HCT116 (cell line): ENCODE measurements around the gene IL1B. TPM values are rescaled to one million over a fixed set of nuclear protein-coding genes. Genes with fewer than 3 reads are reported as not detected.

ENCODE experiments used
- ATAC-seq: fragments of 200-7000 bp; cut with Tn5 transposase; 2 replicates; pipeline ENCODE4 v1.9.1; 2020; ENCODE audit warnings: mild to moderate bottlenecking, moderate library complexity
- BruUV-seq: library from RNA; stranded (reverse); fragments of 400-500 nt; replicated peaks from 2 replicates; lab custom pipeline; 2021; lab: Mats Ljungman, UMichigan
- CTCF ChIA-PET: fragments of 300-600 bp; sonication (Branson Sonifier 250); formaldehyde crosslinking; loops from one replicate; lab custom pipeline; 2021; ENCODE audit warnings: antibody characterized with exemption; lab: Charles Lee
- POLR2A ChIA-PET: fragments of 300-600, 350-600 bp; sonication (Branson Sonifier 250); formaldehyde crosslinking; loops from one replicate; lab custom pipeline; 2021; ENCODE audit warnings: antibody characterized with exemption; lab: Charles Lee
- RAD21 ChIA-PET, 2 experiments: fragments of 300-600 bp; sonication (Branson Sonifier 250); formaldehyde crosslinking; loops; one replicate each; lab custom pipeline; 2023; ENCODE audit warnings: low total read pairs in 2 of 2; ENCODE audit not compliant: uncharacterized antibody in 2 of 2, unreplicated experiment in 2 of 2, low non-redundant PET in 1 of 2; lab: Charles Lee
- DNase-seq: peaks from one replicate; pipeline ENCODE4 v3.0.0-alpha.2; 2010; ENCODE audit warnings: low read depth, low spot score
- H2AFZ ChIP-seq: fragments of 200-600 bp; shearing (Covaris generic), sonication (generic); 2 replicates; pipeline ENCODE4 v1.6.1; 2017; ENCODE audit warnings: low read depth, mixed run types, mixed read lengths, antibody characterized with exemption, low read length; ENCODE audit not compliant: poor library complexity, severe bottlenecking
- H3K27ac ChIP-seq: 2 replicates; pipeline ENCODE4 v1.5.1; 2012; ENCODE audit warnings: low read depth, low read length
- H3K27me3 ChIP-seq: fragments of 200-600 bp; sonication (generic); 2 replicates; pipeline ENCODE4 v1.6.1; 2016; ENCODE audit warnings: mixed run types, low read length, mixed read lengths; ENCODE audit not compliant: insufficient read depth
- H3K36me3 ChIP-seq, 2 experiments: fragments of 200-500 bp in 1 of 2; fragments of 200-600 bp in 1 of 2; sonication (Bioruptor generic) in 1 of 2; sonication (generic) in 1 of 2; 2 replicates each; pipeline versions ENCODE4 v1.5.1 to v1.6.1; 2014 to 2016; ENCODE audit warnings: low read length in 2 of 2, inconsistent platforms in 1 of 2, mixed read lengths in 1 of 2, mixed run types in 1 of 2; ENCODE audit not compliant: insufficient read depth in 2 of 2, control insufficient read depth in 1 of 2
- H3K4me1 ChIP-seq, 2 experiments: fragments of 200-600 bp in 1 of 2; sonication (generic) in 1 of 2; 2 replicates each; pipeline versions ENCODE4 v1.5.1 to v1.6.1; 2012 to 2017; ENCODE audit warnings: low read length in 2 of 2, inconsistent platforms in 1 of 2, mild to moderate bottlenecking in 1 of 2, mixed read lengths in 1 of 2, mixed run types in 1 of 2, moderate library complexity in 1 of 2; ENCODE audit not compliant: insufficient read depth in 2 of 2, control insufficient read depth in 1 of 2
- H3K4me2 ChIP-seq: fragments of 200-600 bp; sonication (generic); 2 replicates; pipeline ENCODE4 v1.6.1; 2017; ENCODE audit warnings: mixed run types, low read length, mixed read lengths
- H3K4me3 ChIP-seq, 2 experiments: fragments of 200-600 bp in 1 of 2; sonication (generic) in 1 of 2; replicated peaks in 1 of 2; 2 replicates each; pipeline ENCODE4 v1.5.1; 2011 to 2016; ENCODE audit warnings: low read length in 2 of 2, control low read depth in 1 of 2, low read depth in 1 of 2, mild to moderate bottlenecking in 1 of 2, mixed read lengths in 1 of 2, mixed run types in 1 of 2
- H3K79me2 ChIP-seq: fragments of 200-600 bp; sonication (generic); 2 replicates; pipeline ENCODE4 v1.6.1; 2017; ENCODE audit warnings: mild to moderate bottlenecking, mixed run types, low read length, moderate library complexity, mixed read lengths; ENCODE audit not compliant: insufficient read depth
- H3K9ac ChIP-seq: fragments of 200-600 bp; sonication (generic); 2 replicates; pipeline ENCODE4 v1.6.1; 2016; ENCODE audit warnings: low read length, mixed read lengths
- H3K9me2 ChIP-seq: fragments of 200-600 bp; sonication (generic), shearing (Covaris generic); 2 replicates; pipeline ENCODE4 v1.6.1; 2017; ENCODE audit warnings: mixed run types, mild to moderate bottlenecking, moderate library complexity; ENCODE audit not compliant: insufficient read depth
- H3K9me3 ChIP-seq, 2 experiments: fragments of 200-500 bp in 1 of 2; fragments of 200-600 bp in 1 of 2; sonication (Bioruptor generic) in 1 of 2; sonication (generic) in 1 of 2; 2 replicates each; pipeline ENCODE4 v1.6.1; 2014 to 2017; ENCODE audit warnings: low read length in 2 of 2, mixed read lengths in 2 of 2, inconsistent platforms in 1 of 2, low read depth in 1 of 2, mild to moderate bottlenecking in 1 of 2, mixed run types in 1 of 2, moderate library complexity in 1 of 2; ENCODE audit not compliant: control insufficient read depth in 1 of 2, insufficient read depth in 1 of 2
- H4K20me1 ChIP-seq: fragments of 200-600 bp; sonication (generic), shearing (Covaris generic); 2 replicates; pipeline ENCODE4 v1.6.1; 2017; ENCODE audit warnings: mixed run types, mild to moderate bottlenecking, moderate library complexity; ENCODE audit not compliant: insufficient read depth
- ATF3 ChIP-seq: IDR thresholded peaks from 2 replicates; pipeline ENCODE4 v1.6.1; 2012
- CBX3 ChIP-seq: IDR thresholded peaks from 2 replicates; pipeline ENCODE4 v1.6.1; 2012; ENCODE audit warnings: low read depth
- CEBPB ChIP-seq: IDR thresholded peaks from 2 replicates; pipeline ENCODE4 v1.6.1; 2012; ENCODE audit warnings: low read depth
- CTCF ChIP-seq, 3 experiments: fragments of 200-600 bp in 1 of 3; sonication (generic) in 1 of 3; IDR thresholded peaks in 2 of 3; conservative IDR thresholded peaks in 1 of 3; 2 replicates each; pipeline ENCODE4 v1.5.1; 2012 to 2017; ENCODE audit warnings: low read depth in 2 of 3, low read length in 2 of 3, antibody characterized with exemption in 1 of 3, borderline replicate concordance in 1 of 3, control low read depth in 1 of 3, mild to moderate bottlenecking in 1 of 3, mixed read lengths in 1 of 3, mixed run types in 1 of 3, moderate library complexity in 1 of 3; ENCODE audit not compliant: insufficient read depth in 1 of 3
- EGR1 ChIP-seq: IDR thresholded peaks from 2 replicates; pipeline ENCODE4 v1.6.1; 2012; ENCODE audit warnings: low read depth
- ELF1 ChIP-seq: IDR thresholded peaks from 2 replicates; pipeline ENCODE4 v1.6.1; 2012; ENCODE audit warnings: low read depth, borderline replicate concordance
- FOSL1 ChIP-seq: IDR thresholded peaks from 2 replicates; pipeline ENCODE4 v1.6.1; 2012; ENCODE audit warnings: low read depth
- JUND ChIP-seq: IDR thresholded peaks from 2 replicates; pipeline ENCODE4 v1.6.1; 2012
- MAX ChIP-seq: IDR thresholded peaks from 2 replicates; pipeline ENCODE4 v1.6.1; 2012
- POLR2A ChIP-seq: IDR thresholded peaks from 2 replicates; pipeline ENCODE4 v1.7.0; 2011; ENCODE audit warnings: borderline replicate concordance; ENCODE audit not compliant: insufficient read depth, insufficient read length; ENCODE audit errors: extremely low read depth
- POLR2AphosphoS5 ChIP-seq: IDR thresholded peaks from 2 replicates; pipeline ENCODE4 v1.6.1; 2011; ENCODE audit warnings: mild to moderate bottlenecking, low read depth, low read length, moderate library complexity
- RAD21 ChIP-seq: IDR thresholded peaks from 2 replicates; pipeline ENCODE4 v1.6.1; 2012; ENCODE audit warnings: low read depth, mild to moderate bottlenecking
- REST ChIP-seq: IDR thresholded peaks from 2 replicates; pipeline ENCODE4 v1.6.1; 2012; ENCODE audit warnings: low read depth
- SRF ChIP-seq: IDR thresholded peaks from 2 replicates; pipeline ENCODE4 v1.6.1; 2012; ENCODE audit warnings: low read depth
- YY1 ChIP-seq: IDR thresholded peaks from 2 replicates; pipeline ENCODE4 v1.6.1; 2011; ENCODE audit warnings: low read length, low read depth, moderate library complexity, mild to moderate bottlenecking; ENCODE audit not compliant: insufficient replicate concordance; ENCODE audit errors: extremely low read depth
- ZBTB33 ChIP-seq: IDR thresholded peaks from 2 replicates; pipeline ENCODE4 v1.6.1; 2011; ENCODE audit warnings: mild to moderate bottlenecking, low read length, moderate library complexity; ENCODE audit not compliant: insufficient replicate concordance; ENCODE audit errors: extremely low read depth
- ZFX ChIP-seq: fragments of 450-650 bp; IDR thresholded peaks from 2 replicates; pipeline ENCODE4 v1.6.1; 2017
- ZNF274 ChIP-seq: fragments of 200-500 bp; sonication (Bioruptor generic); IDR thresholded peaks from 2 replicates; pipeline ENCODE4 v1.6.1; 2014; ENCODE audit warnings: mild to moderate bottlenecking, low read depth, low read length, inconsistent platforms
- intact Hi-C: fragments of 100-400 bp; cut with micrococcal nuclease; formaldehyde crosslinking; loops from 2 replicates; pipeline ENCODE4 v1.10.0; 2022
- total RNA-seq: library from RNA; stranded (reverse); gene quantifications from one replicate; pipeline ENCODE4 v1.2.1, GENCODE V29; 2021; ENCODE audit not compliant: unreplicated experiment

The IL1B gene
- total RNA-seq, 1 experiment from 2014 or later: not detected

GRCh38 chr2:112798979-112799975, 37.3 kb downstream of the IL1B start:
- ChIA-PET POLR2A (no interaction called here), CTCF (no interaction called here), RAD21 (no interaction called here)
- Histone ChIP-seq H3K36me3 (no peaks in the 10 kb centered on the region), H3K9me2 (no peaks in the 10 kb centered on the region), H3K79me2 (no peaks in the 10 kb centered on the region), H4K20me1 (no peaks in the 10 kb centered on the region), H3K4me1 (no peaks in the 10 kb centered on the region), H2AFZ (no peak overlapping the region), H3K4me2 (no peak overlapping the region), H3K9ac (no peak overlapping the region), H3K4me3 (no peak overlapping the region), H3K27ac (no peak overlapping the region), H3K9me3 (no peaks in the 10 kb centered on the region), H3K27me3 (no peaks in the 10 kb centered on the region)
- intact Hi-C loops: no loop called here
- TF ChIP-seq POLR2AphosphoS5: no peak
- TF ChIP-seq RAD21: no peak
- TF ChIP-seq CTCF (IDR thresholded peaks at IDR 0.05 in 2 of 3, conservative IDR thresholded peaks at IDR 0.05 in 1 of 3; ENCODE audit: borderline replicate concordance in 1 of 3, insufficient read depth in 1 of 3, low read depth in 2 of 3, low read length in 2 of 3): no peak
- no peak for TF ChIP-seq JUND
- no peak for TF ChIP-seq REST
- no peak for TF ChIP-seq MAX
- no peak for TF ChIP-seq CBX3
- TF ChIP-seq EGR1: no peak
- no peak for TF ChIP-seq ZBTB33
- TF ChIP-seq CEBPB: no peak
- TF ChIP-seq SRF: no peak
- no peak for TF ChIP-seq ZFX
- no peak for TF ChIP-seq ZNF274
- no peak for TF ChIP-seq ELF1
- no peak for TF ChIP-seq POLR2A
- no peak for TF ChIP-seq ATF3
- no peak for TF ChIP-seq FOSL1
- TF ChIP-seq YY1: no peak
- BruUV-seq: no TSS peak
- DNase-seq: no peak
- no peak for ATAC-seq
